Activated CD4-positive, CD25-positive, alpha-beta regulatory T cell treated with anti-CD3 and anti-CD28 coated beads, Interleukin-2, amount 50 U/mL, for 24 hours (primary cell): Measurements from ENCODE around the gene C1orf159.
"Not testable (repeated sequence)": the region's sequence is repeated elsewhere in the genome, so short reads cannot be mapped to it uniquely, and the experiment has no call there.

Experiments used
- ATAC-seq, 2 donors: fragments of 150-1000 bp; cut with Tn5 transposase; one replicate each; pipeline ENCODE4 v1.10.0; 2021; ENCODE audit warnings: mild to moderate bottlenecking in 1 of 2, moderate library complexity in 1 of 2

The C1orf159 gene

GRCh38 chr1:1148569-1148968, 32.7 kb upstream of the C1orf159 start:
- ATAC-seq = no peak

- ATAC-seq = no peak
These were observed 32.2 kb upstream of the C1orf159 start for GRCh38 chr1:1148061-1148460.

GRCh38 chr1:1146596-1146995, 30.7 kb upstream of the C1orf159 start:
- no peak for ATAC-seq

GRCh38 chr1:1146026-1146425, 30.1 kb upstream of the C1orf159 start:
- ATAC-seq = no peak

GRCh38 chr1:1145547-1145914, 29.6 kb upstream of the C1orf159 start:
- ATAC-seq = no peak

GRCh38 chr1:1144843-1145546, 29.1 kb upstream of the C1orf159 start:
- no peak for ATAC-seq

GRCh38 chr1:1144122-1144842, 28.4 kb upstream of the C1orf159 start:
- peak; percentile 88 to 91 for ATAC-seq

- ATAC-seq = no peak
These were observed 27.7 kb upstream of the C1orf159 start for GRCh38 chr1:1143636-1144035.

GRCh38 chr1:1142844-1143243, 27.0 kb upstream of the C1orf159 start:
- no peak for ATAC-seq

- ATAC-seq = not testable (repeated sequence)
These were observed 26.5 kb upstream of the C1orf159 start for GRCh38 chr1:1142352-1142751.

GRCh38 chr1:1141911-1142250, 26.0 kb upstream of the C1orf159 start:
- no peak for ATAC-seq

- ATAC-seq = no peak
These were observed 25.5 kb upstream of the C1orf159 start for GRCh38 chr1:1141244-1141910.

- ATAC-seq = no peak
These were observed 24.8 kb upstream of the C1orf159 start for GRCh38 chr1:1140673-1141072.

GRCh38 chr1:1137256-1138045, 21.6 kb upstream of the C1orf159 start:
- ATAC-seq = peak; percentile 91

GRCh38 chr1:1136547-1137230, 20.8 kb upstream of the C1orf159 start:
- peak; percentile 12 to 25 for ATAC-seq

GRCh38 chr1:1135339-1136136, 19.6 kb upstream of the C1orf159 start:
- no peak for ATAC-seq

- ATAC-seq = no peak
These were observed 18.5 kb upstream of the C1orf159 start for GRCh38 chr1:1134300-1134970.

- ATAC-seq = no peak
These were observed 17.3 kb upstream of the C1orf159 start for GRCh38 chr1:1132956-1133750.

GRCh38 chr1:1132042-1132950, 16.4 kb upstream of the C1orf159 start:
- no peak for ATAC-seq
